OCI-LY7 (cell line): ENCODE results near the gene CACNA1H. TPM values are rescaled to one million over a fixed set of nuclear protein-coding genes. Genes with fewer than 3 reads are reported as not detected.

Experiments
- BruUV-seq: library from RNA; stranded (reverse); fragments of 400-500 nt; replicated peaks from 2 replicates; lab custom pipeline; 2021; lab: Mats Ljungman, UMichigan
- CTCF ChIA-PET: fragments of 300-600 bp; sonication (Branson Sonifier 250); formaldehyde crosslinking; loops from one replicate; lab custom pipeline; 2022; ENCODE audit warnings: antibody characterized with exemption; ENCODE audit not compliant: unreplicated experiment; lab: Charles Lee
- POLR2A ChIA-PET: fragments of 300-600 bp; sonication (Branson Sonifier 250); formaldehyde crosslinking; loops from one replicate; lab custom pipeline; 2022; ENCODE audit warnings: antibody characterized with exemption; lab: Charles Lee
- DNase-seq: peaks from one replicate; pipeline ENCODE4 v3.0.0-alpha.2; 2015; ENCODE audit warnings: low spot score
- H2AFZ ChIP-seq: fragments of 200-600 bp; sonication (generic), shearing (Covaris generic); 2 replicates; pipeline ENCODE4 v1.6.1; 2014; ENCODE audit warnings: mild to moderate bottlenecking, antibody characterized with exemption, low read length, moderate library complexity
- H3K27ac ChIP-seq: fragments of 200-600 bp; sonication (generic); 2 replicates; pipeline ENCODE4 v1.5.1; 2014; ENCODE audit warnings: mixed run types, low read depth, mild to moderate bottlenecking, moderate library complexity, low read length, inconsistent platforms; ENCODE audit not compliant: poor library complexity, severe bottlenecking
- H3K36me3 ChIP-seq: fragments of 200-600 bp; sonication (generic); 2 replicates; pipeline ENCODE4 v1.6.1; 2014; ENCODE audit warnings: mild to moderate bottlenecking, antibody characterized with exemption, low read length, moderate library complexity, mixed read lengths; ENCODE audit not compliant: insufficient read depth
- H3K4me1 ChIP-seq: fragments of 200-600 bp; sonication (generic); 2 replicates; pipeline ENCODE4 v1.5.1; 2014; ENCODE audit warnings: mild to moderate bottlenecking, low read length; ENCODE audit not compliant: insufficient read depth, poor library complexity, severe bottlenecking
- H3K4me2 ChIP-seq: fragments of 200-600 bp; sonication (generic); 2 replicates; pipeline ENCODE4 v1.6.1; 2014; ENCODE audit warnings: mild to moderate bottlenecking, low read length
- H3K4me3 ChIP-seq: fragments of 200-600 bp; sonication (generic); 2 replicates; pipeline ENCODE4 v1.5.1; 2014; ENCODE audit warnings: mild to moderate bottlenecking, low read depth, low read length; ENCODE audit not compliant: poor library complexity, severe bottlenecking
- H3K79me2 ChIP-seq: fragments of 200-600 bp; sonication (generic); 2 replicates; pipeline ENCODE4 v1.6.1; 2016; ENCODE audit warnings: low read depth, mild to moderate bottlenecking, low read length, moderate library complexity, mixed read lengths; ENCODE audit not compliant: insufficient read depth
- H3K9me2 ChIP-seq: fragments of 200-600 bp; sonication (generic); 2 replicates; pipeline ENCODE4 v1.6.1; 2016; ENCODE audit warnings: mild to moderate bottlenecking, low read length, mixed read lengths; ENCODE audit not compliant: insufficient read depth
- H3K9me3 ChIP-seq: fragments of 200-600 bp; sonication (generic); 2 replicates; pipeline ENCODE4 v1.6.1; 2014; ENCODE audit warnings: mild to moderate bottlenecking, mixed run types, low read length, mixed read lengths
- H4K20me1 ChIP-seq: fragments of 200-600 bp; sonication (generic); 2 replicates; pipeline ENCODE4 v1.6.1; 2014; ENCODE audit warnings: mild to moderate bottlenecking, antibody characterized with exemption, low read length, moderate library complexity, mixed read lengths; ENCODE audit not compliant: insufficient read depth
- EZH2phosphoT487 ChIP-seq: fragments of 200-600 bp; sonication (generic); IDR thresholded peaks from 2 replicates; pipeline ENCODE4 v1.6.1; 2018; ENCODE audit warnings: low read depth, borderline replicate concordance, mild to moderate bottlenecking, mixed run types, antibody characterized with exemption, low read length, moderate library complexity, mixed read lengths
- intact Hi-C: fragments of 100-400 bp; cut with micrococcal nuclease; formaldehyde crosslinking; loops from one replicate; pipeline ENCODE4 v1.10.0; 2022; ENCODE audit not compliant: unreplicated experiment
- total RNA-seq, 2 experiments: library from RNA; depleted of rRNA in 1 of 2; stranded (reverse); fragments of >200 nt in 1 of 2; shearing (Covaris generic) in 1 of 2; gene quantifications; 2 replicates each; pipeline ENCODE4 v1.2.3, GENCODE V29; 2014 to 2022
- TF ChIP-seq, protein P1 (sequence below): fragments of 200-600 bp; sonication (generic); conservative IDR thresholded peaks from 2 replicates; pipeline ENCODE4 v1.5.1; 2014; ENCODE audit warnings: mild to moderate bottlenecking, antibody characterized with exemption, low read length, moderate library complexity, mixed read lengths

Gene CACNA1H
- total RNA-seq, 2 experiments from 2014 or later, result not detected

- POLR2A ChIA-PET, result no interaction called here
- intact Hi-C loops, result no loop called here
- no peaks in the 10 kb centered on the region for H3K79me2 ChIP-seq
- DNase-seq, result no peak
- CTCF ChIA-PET, result no interaction called here
- H3K4me2 ChIP-seq, result no peak overlapping the region
- H2AFZ ChIP-seq, result no peak overlapping the region
- no peaks in the 10 kb centered on the region for H4K20me1 ChIP-seq
- H3K36me3 ChIP-seq, result no peaks in the 10 kb centered on the region
- H3K9me3 ChIP-seq, result no peaks in the 10 kb centered on the region
- H3K27ac ChIP-seq, result no peak overlapping the region
- H3K4me3 ChIP-seq, result no peak overlapping the region
- BruUV-seq, result no TSS peak
- peaks cover 10% of the 10 kb centered on the region for H3K4me1 ChIP-seq
- no peaks in the 10 kb centered on the region for H3K9me2 ChIP-seq
- TF ChIP-seq EZH2phosphoT487, result no peak
Measured at GRCh38 chr16:1124795-1125194, 28.1 kb upstream of the CACNA1H start.

- TF ChIP-seq EZH2phosphoT487, result no peak
- TF ChIP-seq, protein P1, sequence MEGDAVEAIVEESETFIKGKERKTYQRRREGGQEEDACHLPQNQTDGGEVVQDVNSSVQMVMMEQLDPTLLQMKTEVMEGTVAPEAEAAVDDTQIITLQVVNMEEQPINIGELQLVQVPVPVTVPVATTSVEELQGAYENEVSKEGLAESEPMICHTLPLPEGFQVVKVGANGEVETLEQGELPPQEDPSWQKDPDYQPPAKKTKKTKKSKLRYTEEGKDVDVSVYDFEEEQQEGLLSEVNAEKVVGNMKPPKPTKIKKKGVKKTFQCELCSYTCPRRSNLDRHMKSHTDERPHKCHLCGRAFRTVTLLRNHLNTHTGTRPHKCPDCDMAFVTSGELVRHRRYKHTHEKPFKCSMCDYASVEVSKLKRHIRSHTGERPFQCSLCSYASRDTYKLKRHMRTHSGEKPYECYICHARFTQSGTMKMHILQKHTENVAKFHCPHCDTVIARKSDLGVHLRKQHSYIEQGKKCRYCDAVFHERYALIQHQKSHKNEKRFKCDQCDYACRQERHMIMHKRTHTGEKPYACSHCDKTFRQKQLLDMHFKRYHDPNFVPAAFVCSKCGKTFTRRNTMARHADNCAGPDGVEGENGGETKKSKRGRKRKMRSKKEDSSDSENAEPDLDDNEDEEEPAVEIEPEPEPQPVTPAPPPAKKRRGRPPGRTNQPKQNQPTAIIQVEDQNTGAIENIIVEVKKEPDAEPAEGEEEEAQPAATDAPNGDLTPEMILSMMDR, result no peak
- Histone ChIP-seq H4K20me1 (no peaks in the 10 kb centered on the region), H3K36me3 (no peaks in the 10 kb centered on the region), H3K4me1 (peaks cover 3% of the 10 kb centered on the region), H3K27ac (no peak overlapping the region), H2AFZ (no peak overlapping the region), H3K4me2 (no peak overlapping the region), H3K79me2 (no peaks in the 10 kb centered on the region), H3K4me3 (no peak overlapping the region), H3K9me3 (no peaks in the 10 kb centered on the region), H3K9me2 (no peaks in the 10 kb centered on the region)
- no peak for DNase-seq
- CTCF ChIA-PET, result no interaction called here
- intact Hi-C loops, result no loop called here
- no TSS peak for BruUV-seq
- POLR2A ChIA-PET, result no interaction called here
Measured at GRCh38 chr16:1125471-1125870, 27.4 kb upstream of the CACNA1H start.

DNA sequence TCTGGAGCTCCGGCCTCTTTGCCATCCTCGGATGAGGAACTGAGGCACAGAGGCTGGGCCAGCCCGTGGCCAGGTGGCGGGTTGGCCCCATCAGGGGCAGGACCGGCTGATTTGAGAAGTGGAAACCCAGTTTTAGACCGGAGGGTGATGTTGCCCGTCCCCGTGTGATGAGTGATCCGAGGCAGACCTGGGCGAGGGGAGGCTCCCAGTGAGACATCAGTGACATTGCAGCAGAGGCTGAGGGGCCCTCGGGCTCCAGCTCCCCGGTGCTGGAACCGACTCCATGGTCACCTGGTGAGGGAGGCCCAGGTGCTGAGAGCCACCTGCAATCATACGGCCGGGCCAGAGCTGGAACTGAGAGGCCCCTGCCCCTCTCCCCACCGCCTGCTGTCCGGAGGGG is 26.9 kb upstream of the CACNA1H start:
- BruUV-seq, result no TSS peak
- POLR2A ChIA-PET, result no interaction called here

GRCh38 chr16:1126586-1126985 is 26.3 kb upstream of the CACNA1H start:
- no TSS peak for BruUV-seq

More for the DNA sequence above, 26.9 kb upstream of the CACNA1H start:
- intact Hi-C loops, result no loop called here
- no peak for DNase-seq
- no peaks in the 10 kb centered on the region for H3K9me2 ChIP-seq
- no peak for TF ChIP-seq EZH2phosphoT487
- H3K4me2 ChIP-seq, result no peak overlapping the region
- no peak overlapping the region for H3K4me3 ChIP-seq
- no peaks in the 10 kb centered on the region for H3K36me3 ChIP-seq
- H3K79me2 ChIP-seq, result no peaks in the 10 kb centered on the region
- H3K9me3 ChIP-seq, result no peaks in the 10 kb centered on the region
- H2AFZ ChIP-seq, result no peak overlapping the region
- H4K20me1 ChIP-seq, result no peaks in the 10 kb centered on the region
- H3K4me1 ChIP-seq, result no peaks in the 10 kb centered on the region
- CTCF ChIA-PET, result no interaction called here
- no peak overlapping the region for H3K27ac ChIP-seq

More at GRCh38 chr16:1126586-1126985, 26.3 kb upstream of the CACNA1H start:
- Histone ChIP-seq H3K4me1 (no peaks in the 10 kb centered on the region), H3K4me2 (no peak overlapping the region), H3K9me3 (no peaks in the 10 kb centered on the region), H3K9me2 (no peaks in the 10 kb centered on the region), H2AFZ (no peak overlapping the region), H3K4me3 (no peak overlapping the region), H3K27ac (no peak overlapping the region), H3K36me3 (no peaks in the 10 kb centered on the region), H3K79me2 (no peaks in the 10 kb centered on the region), H4K20me1 (no peaks in the 10 kb centered on the region)
- intact Hi-C loops, result no loop called here
- CTCF ChIA-PET, result no interaction called here
- POLR2A ChIA-PET, result no interaction called here
- TF ChIP-seq, protein P1, result no peak
- no peak for TF ChIP-seq EZH2phosphoT487
- DNase-seq, result no peak
